ENCODE measurements around the gene ZMIZ1.

Gene ZMIZ1

DNA sequence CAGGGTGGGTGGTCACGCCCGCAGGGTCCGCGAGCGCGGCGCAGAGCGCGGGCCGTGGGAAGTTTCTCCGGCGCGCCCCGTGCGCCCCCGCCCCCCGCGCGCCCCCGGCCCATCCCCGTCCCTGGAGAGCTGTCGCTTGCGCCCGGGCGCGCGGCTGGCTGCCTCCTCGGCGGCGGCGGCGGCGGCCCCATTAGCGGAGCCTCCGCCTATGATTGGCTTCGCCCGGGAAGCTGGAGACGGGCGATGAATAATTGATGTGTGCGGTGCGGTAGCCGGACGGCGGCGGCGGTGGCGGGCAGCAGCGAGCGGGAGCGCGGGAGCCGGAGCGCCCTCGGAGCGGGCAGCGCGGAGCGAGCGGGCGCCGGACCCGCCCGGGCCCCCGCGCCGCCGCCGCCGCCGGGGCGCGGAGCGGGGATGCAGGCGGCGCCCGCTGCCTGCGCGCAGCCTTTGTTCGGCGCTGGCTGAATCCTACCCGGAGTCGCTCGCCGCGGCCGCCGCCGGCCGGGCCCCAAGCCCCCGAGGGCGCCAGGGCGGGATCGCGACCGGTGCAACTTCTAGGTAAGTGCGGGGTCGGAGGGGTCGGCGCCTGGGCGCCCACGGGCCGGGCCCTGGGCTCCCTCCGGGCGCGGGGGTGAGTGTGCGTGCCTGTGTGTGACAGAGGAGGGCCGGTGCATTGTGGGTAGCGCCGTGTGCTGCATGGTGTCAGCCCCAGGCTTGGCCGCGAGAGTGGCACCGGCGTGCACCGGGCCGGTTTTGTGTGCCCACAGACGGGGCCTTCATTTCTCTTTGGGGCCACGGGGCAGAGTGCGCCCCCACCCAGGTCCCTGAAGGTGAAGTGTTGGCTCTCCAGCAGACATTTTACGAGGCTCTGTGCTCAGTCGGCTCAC, 174.7 kb downstream of the ZMIZ1 start:
- no peaks in the 10 kb centered on the region for H3K36me3 ChIP-seq (ENCODE audit: control insufficient read depth in 2 of 2, insufficient read depth in 2 of 2, low read length in 2 of 2)
- peak overlapping the region; percentile 29 to 35 for H3K9ac ChIP-seq (ENCODE audit: low read depth in 1 of 2, low read length in 2 of 2)
- H3K9me3 ChIP-seq (ENCODE audit: control insufficient read depth in 2 of 2, low read length in 2 of 2), result no peaks in the 10 kb centered on the region
- peaks cover 0 to 3% of the 10 kb centered on the region in 2 donors for H3K27me3 ChIP-seq (ENCODE audit: control insufficient read depth in 2 of 2, insufficient read depth in 2 of 2, low read length in 2 of 2)
- H3K4me3 ChIP-seq (ENCODE audit: low read length in 2 of 2), result peak overlapping the region; percentile 44 to 57
- H3K27ac ChIP-seq (ENCODE audit: low read depth in 2 of 2, low read length in 2 of 2), result peak overlapping the region; percentile 43 to 73
- H3K4me1 ChIP-seq (ENCODE audit: control insufficient read depth in 2 of 2, insufficient read depth in 2 of 2, low read length in 2 of 2), result peaks cover 45 to 52% of the 10 kb centered on the region in 2 donors

DNA sequence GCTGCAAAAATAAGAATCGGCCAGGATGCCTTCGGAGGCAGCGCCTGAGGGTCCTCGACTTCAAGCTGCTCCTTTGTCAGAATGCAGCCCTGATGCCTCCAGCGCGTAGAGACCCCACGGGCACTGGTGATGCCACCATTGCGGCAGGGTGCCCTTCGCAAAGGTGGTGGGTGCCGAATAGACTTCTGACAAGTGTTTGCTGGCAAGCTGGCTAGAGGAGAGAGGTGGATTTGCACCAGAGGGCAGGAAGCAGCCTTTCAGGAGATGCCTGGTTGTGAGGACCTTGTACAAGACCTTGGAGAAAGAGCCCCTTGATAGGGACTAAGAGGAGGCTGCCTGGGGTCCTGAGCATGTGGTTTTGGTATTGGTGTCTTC, 175.3 kb downstream of the ZMIZ1 start:
- Histone ChIP-seq H3K27ac (ENCODE audit: low read depth in 2 of 2, low read length in 2 of 2) (peak overlapping the region; percentile 43 to 73), H3K9ac (ENCODE audit: low read depth in 1 of 2, low read length in 2 of 2) (peak overlapping the region in 1 of 2 donors; percentile 35), H3K27me3 (ENCODE audit: control insufficient read depth in 2 of 2, insufficient read depth in 2 of 2, low read length in 2 of 2) (peaks cover 0 to 3% of the 10 kb centered on the region in 2 donors), H3K36me3 (ENCODE audit: control insufficient read depth in 2 of 2, insufficient read depth in 2 of 2, low read length in 2 of 2) (no peaks in the 10 kb centered on the region), H3K4me3 (ENCODE audit: low read length in 2 of 2) (peak overlapping the region; percentile 44 to 57), H3K4me1 (ENCODE audit: control insufficient read depth in 2 of 2, insufficient read depth in 2 of 2, low read length in 2 of 2) (peaks cover 51 to 55% of the 10 kb centered on the region in 2 donors), H3K9me3 (ENCODE audit: control insufficient read depth in 2 of 2, low read length in 2 of 2) (no peaks in the 10 kb centered on the region)

DNA sequence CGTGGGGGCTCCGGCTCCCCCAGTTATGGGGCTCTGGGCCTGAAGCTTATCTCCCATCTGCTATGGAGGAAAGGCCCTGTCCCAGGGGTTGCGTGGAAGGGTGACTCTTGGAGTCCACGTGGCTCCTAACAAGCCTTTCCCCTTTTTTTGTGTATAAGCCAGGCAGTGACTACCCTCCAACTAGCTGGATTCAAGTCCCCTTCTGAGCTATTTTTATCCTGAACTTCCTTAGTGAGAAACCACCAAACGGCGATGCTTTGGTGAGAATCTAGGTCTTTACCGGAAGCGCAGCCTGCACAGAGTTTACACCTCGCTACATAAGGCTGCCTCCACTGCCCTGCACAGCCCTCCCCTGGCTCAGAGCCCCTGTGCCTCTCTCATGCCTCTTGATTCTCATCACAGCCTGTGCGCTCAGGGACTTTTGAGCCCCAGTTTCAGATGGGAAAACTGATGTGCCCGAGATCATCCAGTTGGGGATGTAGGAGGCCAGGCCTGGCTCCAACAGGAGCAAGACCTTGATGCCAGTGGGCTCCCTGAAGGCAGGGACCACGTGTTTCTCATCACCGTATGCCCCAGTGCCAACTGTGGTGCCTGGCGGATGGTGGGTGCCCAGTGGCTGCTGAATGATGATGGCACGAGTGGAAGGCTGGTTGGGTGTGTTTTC, 176.2 kb downstream of the ZMIZ1 start:
- H3K4me3 ChIP-seq (ENCODE audit: low read length in 2 of 2), result peak overlapping the region; percentile 4 to 57
- H3K27ac ChIP-seq (ENCODE audit: low read depth in 2 of 2, low read length in 2 of 2), result peak overlapping the region; percentile 71 to 73
- peaks cover 56 to 57% of the 10 kb centered on the region in 2 donors for H3K4me1 ChIP-seq (ENCODE audit: control insufficient read depth in 2 of 2, insufficient read depth in 2 of 2, low read length in 2 of 2)
- H3K36me3 ChIP-seq (ENCODE audit: control insufficient read depth in 2 of 2, insufficient read depth in 2 of 2, low read length in 2 of 2), result no peaks in the 10 kb centered on the region
- no peaks in the 10 kb centered on the region for H3K9me3 ChIP-seq (ENCODE audit: control insufficient read depth in 2 of 2, low read length in 2 of 2)
- H3K27me3 ChIP-seq (ENCODE audit: control insufficient read depth in 2 of 2, insufficient read depth in 2 of 2, low read length in 2 of 2), result peaks cover 0 to 3% of the 10 kb centered on the region in 2 donors
- peak overlapping the region in 1 of 2 donors; percentile 42 for H3K9ac ChIP-seq (ENCODE audit: low read depth in 1 of 2, low read length in 2 of 2)

DNA sequence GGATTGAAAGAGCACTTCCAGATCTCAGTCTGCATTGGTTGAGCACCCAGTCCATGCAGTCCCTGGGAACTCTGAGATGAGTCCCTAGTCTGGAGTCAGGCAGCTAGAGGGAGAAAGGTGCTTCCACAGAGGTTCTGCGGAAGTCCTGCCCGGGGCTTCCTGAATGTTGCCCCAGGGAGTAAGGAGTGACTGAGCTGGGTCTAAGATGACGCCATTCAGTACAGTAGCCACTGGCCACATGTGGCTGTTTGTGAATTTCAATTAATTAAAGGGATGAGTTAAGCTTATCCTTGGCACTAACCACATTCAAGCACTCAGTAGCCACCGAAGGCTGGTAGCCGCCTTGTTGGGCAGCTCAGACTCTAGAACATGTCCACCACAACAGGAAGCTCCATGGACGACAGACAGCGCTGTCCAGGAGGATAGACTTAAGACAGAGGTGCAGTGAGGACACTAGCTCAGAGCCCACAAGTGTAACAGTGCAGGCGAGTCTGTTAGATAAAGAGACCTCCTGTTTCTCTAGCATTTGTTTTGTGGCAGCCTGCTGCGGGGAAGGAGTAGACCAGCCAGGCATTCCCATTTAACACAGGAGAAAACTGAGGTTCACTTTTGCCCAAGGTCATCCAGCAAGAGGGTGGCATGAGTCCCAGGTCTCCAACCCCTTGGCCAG, 176.9 kb downstream of the ZMIZ1 start:
- peak overlapping the region; percentile 42 to 45 for H3K9ac ChIP-seq (ENCODE audit: low read depth in 1 of 2, low read length in 2 of 2)
- H3K27me3 ChIP-seq (ENCODE audit: control insufficient read depth in 2 of 2, insufficient read depth in 2 of 2, low read length in 2 of 2), result peaks cover 0 to 3% of the 10 kb centered on the region in 2 donors
- no peaks in the 10 kb centered on the region for H3K36me3 ChIP-seq (ENCODE audit: control insufficient read depth in 2 of 2, insufficient read depth in 2 of 2, low read length in 2 of 2)
- no peaks in the 10 kb centered on the region for H3K9me3 ChIP-seq (ENCODE audit: control insufficient read depth in 2 of 2, low read length in 2 of 2)
- H3K4me3 ChIP-seq (ENCODE audit: low read length in 2 of 2), result peak overlapping the region; percentile 4 to 13
- peaks cover 59 to 63% of the 10 kb centered on the region in 2 donors for H3K4me1 ChIP-seq (ENCODE audit: control insufficient read depth in 2 of 2, insufficient read depth in 2 of 2, low read length in 2 of 2)
- H3K27ac ChIP-seq (ENCODE audit: low read depth in 2 of 2, low read length in 2 of 2), result peak overlapping the region; percentile 71 to 73

DNA sequence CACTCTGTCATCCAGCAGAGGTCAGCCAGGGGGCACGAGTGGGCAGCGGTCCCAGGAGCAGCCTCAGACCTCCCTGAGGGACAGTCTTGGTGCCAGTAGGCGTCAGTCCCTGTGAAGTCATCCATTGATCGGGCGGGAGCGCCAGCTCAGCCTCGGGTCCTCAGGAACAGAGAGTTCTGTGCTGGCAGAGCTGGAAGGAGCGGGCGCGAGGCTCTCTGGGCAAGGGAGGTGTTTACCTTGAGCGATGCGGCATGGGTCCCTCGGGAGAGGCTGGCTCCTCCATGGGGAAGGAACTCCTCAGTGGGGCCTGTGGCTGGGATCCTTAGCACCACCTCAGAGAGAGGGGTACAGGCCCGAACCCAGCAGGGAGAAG, 177.4 kb downstream of the ZMIZ1 start:
- peaks cover 0 to 3% of the 10 kb centered on the region in 2 donors for H3K27me3 ChIP-seq (ENCODE audit: control insufficient read depth in 2 of 2, insufficient read depth in 2 of 2, low read length in 2 of 2)
- peaks cover 57 to 62% of the 10 kb centered on the region in 2 donors for H3K4me1 ChIP-seq (ENCODE audit: control insufficient read depth in 2 of 2, insufficient read depth in 2 of 2, low read length in 2 of 2)
- no peaks in the 10 kb centered on the region for H3K36me3 ChIP-seq (ENCODE audit: control insufficient read depth in 2 of 2, insufficient read depth in 2 of 2, low read length in 2 of 2)
- no peaks in the 10 kb centered on the region for H3K9me3 ChIP-seq (ENCODE audit: control insufficient read depth in 2 of 2, low read length in 2 of 2)
- peak overlapping the region in 1 of 2 donors; percentile 45 for H3K9ac ChIP-seq (ENCODE audit: low read depth in 1 of 2, low read length in 2 of 2)
- peak overlapping the region in 1 of 2 donors; percentile 13 for H3K4me3 ChIP-seq (ENCODE audit: low read length in 2 of 2)
- peak overlapping the region; percentile 71 to 73 for H3K27ac ChIP-seq (ENCODE audit: low read depth in 2 of 2, low read length in 2 of 2)

DNA sequence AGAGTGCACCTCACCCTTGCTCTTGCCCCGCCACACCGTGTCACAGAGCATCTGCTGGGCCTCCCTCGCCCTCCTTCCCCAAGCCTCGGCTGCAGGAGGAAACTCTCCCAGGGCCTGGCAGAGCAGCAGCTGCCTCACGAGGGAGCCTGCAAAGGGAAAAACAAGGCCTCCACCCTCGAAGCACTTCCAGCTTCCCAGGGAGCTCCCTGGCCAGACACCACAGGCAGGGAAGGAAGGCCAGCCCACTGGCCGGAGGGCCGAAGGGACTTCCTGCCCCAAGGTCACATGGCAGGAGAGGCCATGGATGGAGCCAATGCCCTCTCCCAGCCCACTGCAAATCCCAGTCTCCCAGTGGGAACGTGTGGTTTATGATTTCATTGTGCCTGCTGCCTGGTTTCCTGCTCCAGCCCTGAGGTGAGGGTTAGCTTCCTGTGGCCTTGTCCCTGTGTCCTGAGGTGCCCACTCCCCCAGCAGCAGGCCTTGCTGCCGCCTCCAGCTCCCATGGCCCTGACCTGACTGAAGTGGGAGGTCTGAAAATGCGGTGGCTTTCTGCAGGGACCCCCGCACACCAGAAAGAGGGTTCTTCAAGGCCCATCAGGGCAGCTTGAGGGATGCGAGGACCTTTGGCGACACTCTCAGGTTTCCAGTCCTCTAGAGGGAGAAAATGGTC, 178.0 kb downstream of the ZMIZ1 start:
- Histone ChIP-seq H3K9me3 (ENCODE audit: control insufficient read depth in 2 of 2, low read length in 2 of 2) (no peaks in the 10 kb centered on the region), H3K27ac (ENCODE audit: low read depth in 2 of 2, low read length in 2 of 2) (peak overlapping the region; percentile 71 to 73), H3K27me3 (ENCODE audit: control insufficient read depth in 2 of 2, insufficient read depth in 2 of 2, low read length in 2 of 2) (no peaks in the 10 kb centered on the region), H3K9ac (ENCODE audit: low read depth in 1 of 2, low read length in 2 of 2) (peak overlapping the region in 1 of 2 donors; percentile 45), H3K4me3 (ENCODE audit: low read length in 2 of 2) (peak overlapping the region in 1 of 2 donors; percentile 13), H3K36me3 (ENCODE audit: control insufficient read depth in 2 of 2, insufficient read depth in 2 of 2, low read length in 2 of 2) (no peaks in the 10 kb centered on the region), H3K4me1 (ENCODE audit: control insufficient read depth in 2 of 2, insufficient read depth in 2 of 2, low read length in 2 of 2) (peaks cover 51 to 57% of the 10 kb centered on the region in 2 donors)

DNA sequence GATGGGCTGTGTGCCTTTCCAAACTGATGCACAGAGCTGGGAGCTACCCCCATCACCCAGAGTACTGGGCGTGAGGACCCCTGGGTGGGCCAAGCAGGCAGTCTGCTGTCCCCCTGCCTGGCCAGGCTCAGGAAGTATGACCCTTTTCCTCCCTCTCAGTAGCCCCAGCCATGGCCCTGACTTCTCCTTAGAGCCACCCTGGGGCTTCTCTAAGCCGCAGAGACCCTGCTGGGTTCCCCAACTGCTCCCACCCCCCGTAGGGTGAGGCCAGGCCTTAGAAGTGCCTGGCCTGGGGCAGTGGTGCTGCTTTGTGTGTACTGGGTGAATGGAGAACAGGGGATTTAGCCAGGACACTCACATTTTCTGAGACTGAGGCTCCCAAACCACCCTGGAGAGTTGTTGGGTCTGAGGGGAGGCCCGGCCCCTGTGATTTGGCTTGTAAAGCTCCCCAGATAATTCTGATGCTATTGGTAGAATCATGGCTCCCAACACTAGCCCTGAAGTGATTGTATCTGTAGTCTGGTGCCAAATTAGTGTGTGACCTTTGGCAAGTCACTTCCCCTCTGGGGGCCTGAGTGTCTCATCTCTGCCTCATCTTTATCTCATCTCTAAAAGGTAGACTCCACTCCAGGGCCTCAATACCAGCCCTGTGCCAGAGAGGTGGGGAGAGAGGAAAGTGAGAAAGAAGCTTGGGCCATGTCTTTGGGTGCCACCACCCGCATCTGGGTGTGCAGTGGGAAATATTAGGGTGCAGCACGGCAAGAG, 178.8 kb downstream of the ZMIZ1 start:
- H3K27ac ChIP-seq (ENCODE audit: low read depth in 2 of 2, low read length in 2 of 2), result peak overlapping the region; percentile 71 to 73
- peak overlapping the region; percentile 0 to 66 for H3K9ac ChIP-seq (ENCODE audit: low read depth in 1 of 2, low read length in 2 of 2)
- H3K4me3 ChIP-seq (ENCODE audit: low read length in 2 of 2), result no peak overlapping the region
- H3K9me3 ChIP-seq (ENCODE audit: control insufficient read depth in 2 of 2, low read length in 2 of 2), result no peaks in the 10 kb centered on the region
- peaks cover 48 to 54% of the 10 kb centered on the region in 2 donors for H3K4me1 ChIP-seq (ENCODE audit: control insufficient read depth in 2 of 2, insufficient read depth in 2 of 2, low read length in 2 of 2)
- no peaks in the 10 kb centered on the region for H3K36me3 ChIP-seq (ENCODE audit: control insufficient read depth in 2 of 2, insufficient read depth in 2 of 2, low read length in 2 of 2)
- H3K27me3 ChIP-seq (ENCODE audit: control insufficient read depth in 2 of 2, insufficient read depth in 2 of 2, low read length in 2 of 2), result no peaks in the 10 kb centered on the region

DNA sequence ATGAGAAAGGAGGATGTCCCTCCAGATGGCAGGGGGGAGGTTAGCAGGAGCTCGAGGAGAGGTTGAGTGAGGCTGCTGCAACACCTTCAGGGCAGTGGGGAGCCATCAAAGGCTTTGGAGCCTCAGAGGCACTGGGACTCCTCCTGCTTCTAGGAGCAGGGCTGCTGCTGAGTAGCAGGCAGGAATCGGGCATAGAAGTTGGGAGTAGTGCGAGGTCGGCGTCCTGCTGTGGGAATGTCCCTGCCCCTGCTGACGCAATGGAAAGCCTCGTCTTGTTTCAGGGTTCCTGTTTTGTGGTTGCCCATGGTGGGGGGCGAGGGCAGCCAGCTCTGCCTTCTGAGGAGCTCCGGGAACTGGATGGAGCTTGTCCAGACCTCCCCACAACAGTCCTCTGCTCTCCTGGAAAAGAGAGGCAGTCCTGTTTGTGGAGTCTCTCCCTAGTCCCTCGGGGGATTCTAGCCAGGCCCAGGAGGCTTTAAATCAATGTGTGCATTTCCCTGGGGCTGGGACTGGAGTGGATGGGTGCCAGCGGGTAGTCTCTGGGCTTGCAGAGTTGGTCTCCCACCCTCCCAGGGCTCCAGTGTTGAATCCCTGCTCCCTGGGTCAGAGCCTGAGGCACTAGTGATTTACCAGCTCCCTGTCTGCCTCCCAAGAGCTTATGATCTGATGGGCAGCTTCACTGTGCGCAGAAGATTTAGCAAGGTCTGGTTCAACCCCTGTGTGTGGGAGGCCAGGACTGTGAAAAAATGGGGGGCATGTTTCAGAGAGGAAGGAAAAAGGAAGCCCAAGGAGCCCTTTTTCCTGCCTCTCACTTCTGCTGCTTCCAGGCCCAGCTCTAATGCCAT, 179.8 kb downstream of the ZMIZ1 start:
- H3K27me3 ChIP-seq (ENCODE audit: control insufficient read depth in 2 of 2, insufficient read depth in 2 of 2, low read length in 2 of 2), result no peaks in the 10 kb centered on the region
- peaks cover 48 to 59% of the 10 kb centered on the region in 2 donors for H3K4me1 ChIP-seq (ENCODE audit: control insufficient read depth in 2 of 2, insufficient read depth in 2 of 2, low read length in 2 of 2)
- H3K9me3 ChIP-seq (ENCODE audit: control insufficient read depth in 2 of 2, low read length in 2 of 2), result no peaks in the 10 kb centered on the region
- peak overlapping the region; percentile 71 to 73 for H3K27ac ChIP-seq (ENCODE audit: low read depth in 2 of 2, low read length in 2 of 2)
- peak overlapping the region in 1 of 2 donors; percentile 10 for H3K4me3 ChIP-seq (ENCODE audit: low read length in 2 of 2)
- H3K9ac ChIP-seq (ENCODE audit: low read depth in 1 of 2, low read length in 2 of 2), result peak overlapping the region; percentile 0 to 66
- no peaks in the 10 kb centered on the region for H3K36me3 ChIP-seq (ENCODE audit: control insufficient read depth in 2 of 2, insufficient read depth in 2 of 2, low read length in 2 of 2)

All from mucosa of rectum (tissue), 2 donors.